GM18526 (cell line): ENCODE measurements around the gene PPP1R9B.

Source experiments
- POLR2A ChIP-seq: IDR thresholded peaks from 3 replicates; pipeline ENCODE4 v1.6.1; 2011; ENCODE audit not compliant: insufficient read length; ENCODE audit errors: extremely low read depth

PPP1R9B gene

GRCh38 chr17:50150354-50151040, at the start of gene PPP1R9B:
Gene PPP1R9B (minus strand): TSS chr17:50150677. CDS start chr17:50150513, 164 bp downstream.
- no peak for TF ChIP-seq POLR2A

- TF ChIP-seq POLR2A, result no peak
Measured at GRCh38 chr17:50199803-50200456, 49.5 kb upstream of the PPP1R9B start.

- TF ChIP-seq POLR2A, result no peak
Measured at GRCh38 chr17:50199211-50199802, 48.8 kb upstream of the PPP1R9B start.

GRCh38 chr17:50198026-50198669, 47.7 kb upstream of the PPP1R9B start:
- TF ChIP-seq POLR2A, result no peak

GRCh38 chr17:50196826-50197225, 46.3 kb upstream of the PPP1R9B start:
- no peak for TF ChIP-seq POLR2A

- no peak for TF ChIP-seq POLR2A
Measured at GRCh38 chr17:50196036-50196435, 45.6 kb upstream of the PPP1R9B start.

- no peak for TF ChIP-seq POLR2A
Measured at GRCh38 chr17:50194934-50195865, 44.7 kb upstream of the PPP1R9B start.

- TF ChIP-seq POLR2A, result no peak
Measured at GRCh38 chr17:50194140-50194933, 43.9 kb upstream of the PPP1R9B start.

- TF ChIP-seq POLR2A, result no peak
Measured at GRCh38 chr17:50192618-50193291, 42.3 kb upstream of the PPP1R9B start.

GRCh38 chr17:50192144-50192617, 41.7 kb upstream of the PPP1R9B start:
- no peak for TF ChIP-seq POLR2A

- TF ChIP-seq POLR2A, result no peak
Measured at GRCh38 chr17:50191359-50192143, 41.1 kb upstream of the PPP1R9B start.

- TF ChIP-seq POLR2A, result no peak
Measured at GRCh38 chr17:50190603-50191358, 40.3 kb upstream of the PPP1R9B start.

- TF ChIP-seq POLR2A, result no peak
Measured at GRCh38 chr17:50190293-50190602, 39.8 kb upstream of the PPP1R9B start.
